ENCODE results near the gene PRKCE. TPM values are rescaled to one million over a fixed set of nuclear protein-coding genes. Genes with fewer than 3 reads are reported as not detected.

The PRKCE gene
- total RNA-seq (2014; rRNA removed; shearing (Covaris generic)) (0.94 and 2.7 TPM in 2 replicates), polyA plus RNA-seq (2016; fragmentation: Nextera tagmentation; extraction: Ambion mirVana) (0.82 and 1.2 TPM in 2 replicates)
- long read RNA-seq, partial matches to known transcripts, result 0 of 1 reads
- long read RNA-seq, other reads (novel, unspliced or antisense), result 1 of 1 reads

DNA sequence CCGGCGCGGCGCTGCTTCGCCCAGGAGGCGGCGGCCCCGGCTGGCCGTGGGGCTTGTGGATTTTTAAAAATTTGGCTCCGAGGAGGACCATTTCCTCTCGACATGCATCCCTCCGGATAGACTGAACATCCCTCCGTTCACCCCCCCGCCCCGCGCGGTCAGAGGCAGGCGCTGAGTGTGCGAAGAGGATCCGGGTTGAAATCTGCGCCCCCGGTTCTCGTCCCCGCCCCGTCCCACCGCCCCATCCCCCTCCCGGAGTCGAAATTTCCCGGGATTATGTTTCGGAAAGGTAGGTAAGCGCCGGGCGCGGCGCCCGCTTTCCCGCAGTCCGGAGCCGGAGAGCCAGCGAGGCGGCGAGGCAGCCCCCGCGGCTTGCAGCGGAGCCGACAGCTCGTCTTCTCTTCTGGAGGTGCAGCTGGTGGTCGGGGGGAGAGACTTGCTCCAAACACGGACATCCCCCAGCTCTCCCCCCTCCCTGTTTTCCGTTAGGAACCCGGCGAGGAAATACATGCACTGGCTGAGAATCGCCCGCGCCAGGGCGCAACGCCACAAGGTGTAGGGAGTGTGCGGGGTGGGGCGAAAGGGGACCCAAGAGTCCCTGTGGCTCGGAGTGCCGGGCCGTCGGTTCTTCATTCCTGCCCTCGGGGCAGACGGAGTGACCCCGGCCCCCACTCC, at the start of gene PRKCE:
TSS of gene PRKCE (plus strand) at position 261 of the 675 bp plus-strand sequence.
- H2AFZ ChIP-seq, result peak within 1 kb of the TSS; percentile 98
- H3K27me3 Mint-ChIP-seq (ENCODE audit: insufficient read depth, low read depth, poor library complexity), result peaks cover 55% of the 10 kb centered on the region

DNA sequence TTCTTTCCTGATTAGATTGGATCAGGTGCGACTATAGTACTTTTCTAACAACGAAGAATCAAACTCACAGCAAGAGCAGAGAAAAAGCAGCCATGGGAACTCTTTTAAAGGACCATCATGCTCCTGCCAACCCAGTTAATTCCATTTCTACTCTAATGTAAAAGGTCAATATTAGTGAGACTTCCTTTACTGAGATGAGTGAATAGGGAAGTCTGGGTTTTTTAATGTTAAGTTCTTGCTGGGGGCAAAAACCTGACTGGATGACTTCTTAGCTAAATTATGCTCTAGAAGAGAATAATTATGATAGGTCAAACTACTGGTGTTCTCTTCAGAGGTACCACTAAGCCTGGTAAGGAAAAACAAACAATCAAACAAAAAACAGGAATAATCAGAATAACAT, 48.9 kb upstream of the PRKCE start:
- no peaks in the 10 kb centered on the region for H3K9me3 Mint-ChIP-seq
- Histone ChIP-seq H4K20me1 (replicated peaks; ENCODE audit: insufficient read depth) (0 out of 2 replicates have a peak, but pooled peaks cover 3% of the 10 kb centered on the region), H3K4me2 (no peak overlapping the region), H3K27ac (ENCODE audit: low read depth) (no peak overlapping the region), H2AFZ (no peak overlapping the region), H3K79me2 (replicated peaks; ENCODE audit: insufficient read depth) (peaks cover 32% of the 10 kb centered on the region), H3K27me3 (ENCODE audit: insufficient read depth) (no peaks in the 10 kb centered on the region), H3F3A (replicated peaks; ENCODE audit: low read depth) (no peaks in the 10 kb centered on the region), H3K4me3 (no peak overlapping the region), H3K9me2 (ENCODE audit: insufficient read depth) (no peaks in the 10 kb centered on the region), H3K36me3 (ENCODE audit: insufficient read depth) (peaks cover 29% of the 10 kb centered on the region), H3K4me1 (ENCODE audit: insufficient read depth) (no peaks in the 10 kb centered on the region)
- ATAC-seq, result no peak
- no peak for DNase-seq (ENCODE audit: low spot score)
- peaks cover 50% of the 10 kb centered on the region for H3K36me3 Mint-ChIP-seq (ENCODE audit: low read depth)
- peaks cover 4% of the 10 kb centered on the region; the same call in 1 of the 3 replicates for H3K4me1 Mint-ChIP-seq
- no peak overlapping the region for H3K27ac Mint-ChIP-seq
- TF ChIP-seq STAT1 (IDR thresholded peaks at IDR 0.05; ENCODE audit: unreplicated experiment) (no peak), CREB1 (CRISPR knock-in tag; IDR thresholded peaks at IDR 0.05; ENCODE audit: low read depth) (no peak)
- H3K27me3 Mint-ChIP-seq (ENCODE audit: insufficient read depth, low read depth, poor library complexity), result no peaks in the 10 kb centered on the region
- H3K4me3 Mint-ChIP-seq, result no peak overlapping the region

More for the DNA sequence above, at the start of gene PRKCE:
- H3K4me3 ChIP-seq, result peak within 1 kb of the TSS; percentile 84
- no peak within 1 kb of the TSS for H3K27ac Mint-ChIP-seq
- H3K36me3 Mint-ChIP-seq (ENCODE audit: low read depth), result peaks cover 2% of the 10 kb centered on the region; the same call in 1 of the 3 replicates
- H3K4me1 ChIP-seq (ENCODE audit: insufficient read depth), result peaks cover 13% of the 10 kb centered on the region
- peaks cover 78% of the 10 kb centered on the region for H3K27me3 ChIP-seq (ENCODE audit: insufficient read depth)
- peak within 1 kb of the TSS; percentile 93 for H3K4me2 ChIP-seq
- H4K20me1 ChIP-seq (replicated peaks; ENCODE audit: insufficient read depth), result no peaks in the 10 kb centered on the region
- peak within 1 kb of the TSS; percentile 95 for H3K4me3 Mint-ChIP-seq
- peak; percentile 58 for DNase-seq (ENCODE audit: low spot score)
- peak; percentile 32 for ATAC-seq
- H3K36me3 ChIP-seq (ENCODE audit: insufficient read depth), result no peaks in the 10 kb centered on the region
- H3K9me3 Mint-ChIP-seq, result no peaks in the 10 kb centered on the region; the same call in 2 of the 3 replicates
- H3K27ac ChIP-seq (ENCODE audit: low read depth), result no peak within 1 kb of the TSS
- no peaks in the 10 kb centered on the region for H3K9me2 ChIP-seq (ENCODE audit: insufficient read depth)
- peaks cover 15% of the 10 kb centered on the region for H3K4me1 Mint-ChIP-seq
- no peaks in the 10 kb centered on the region for H3K79me2 ChIP-seq (replicated peaks; ENCODE audit: insufficient read depth)
- H3F3A ChIP-seq (replicated peaks; ENCODE audit: low read depth), result 0 out of 2 replicates have a peak, but pooled peaks cover 2% of the 10 kb centered on the region
- TF ChIP-seq ZNF331 (CRISPR knock-in tag; IDR thresholded peaks at IDR 0.05; ENCODE audit: low read depth), result no peak
- TF ChIP-seq EZH2 (IDR thresholded peaks at IDR 0.05; ENCODE audit: low read depth, unreplicated experiment), result peak; percentile 76

DNA sequence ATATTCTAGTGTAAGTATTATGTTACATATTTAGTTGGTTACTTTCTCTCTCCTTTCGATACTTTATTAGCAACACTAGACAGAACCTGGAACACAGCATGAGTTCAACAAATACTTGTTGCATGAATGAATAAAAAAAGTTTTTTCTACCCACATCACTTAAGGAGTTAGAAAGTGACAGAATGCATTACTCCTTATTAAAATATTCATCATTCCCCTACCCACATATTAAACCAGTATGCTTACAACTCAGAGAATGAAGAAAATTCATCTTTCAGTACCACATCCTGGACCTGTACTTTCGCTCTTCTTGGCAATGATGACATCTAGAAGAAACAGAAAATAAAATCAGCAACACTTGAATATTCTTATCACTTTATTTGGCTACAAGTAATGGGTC, 46.4 kb upstream of the PRKCE start:
- H3K27ac Mint-ChIP-seq, result no peak overlapping the region
- H3K79me2 ChIP-seq (replicated peaks; ENCODE audit: insufficient read depth), result peaks cover 44% of the 10 kb centered on the region
- H3K9me3 Mint-ChIP-seq, result no peaks in the 10 kb centered on the region
- H3K4me2 ChIP-seq, result no peak overlapping the region
- H3F3A ChIP-seq (replicated peaks; ENCODE audit: low read depth), result no peaks in the 10 kb centered on the region
- H3K27me3 ChIP-seq (ENCODE audit: insufficient read depth), result no peaks in the 10 kb centered on the region
- DNase-seq (ENCODE audit: low spot score), result no peak
- H4K20me1 ChIP-seq (replicated peaks; ENCODE audit: insufficient read depth), result no peaks in the 10 kb centered on the region
- peaks cover 32% of the 10 kb centered on the region for H3K36me3 Mint-ChIP-seq (ENCODE audit: low read depth)
- H3K36me3 ChIP-seq (ENCODE audit: insufficient read depth), result peaks cover 15% of the 10 kb centered on the region; the same call in 1 of the 2 replicates
- H3K27me3 Mint-ChIP-seq (ENCODE audit: insufficient read depth, low read depth, poor library complexity), result peaks cover 4% of the 10 kb centered on the region
- no peak overlapping the region for H2AFZ ChIP-seq
- H3K4me1 Mint-ChIP-seq, result peaks cover 18% of the 10 kb centered on the region
- H3K4me3 Mint-ChIP-seq, result no peak overlapping the region
- H3K4me1 ChIP-seq (ENCODE audit: insufficient read depth), result no peaks in the 10 kb centered on the region
- no peak overlapping the region for H3K4me3 ChIP-seq
- no peak for TF ChIP-seq EZH2phosphoT487 (IDR thresholded peaks at IDR 0.05; ENCODE audit: unreplicated experiment)
- no peak for TF ChIP-seq NANOG (IDR thresholded peaks at IDR 0.05; ENCODE audit: borderline replicate concordance)
- no peak for TF ChIP-seq JUNB (IDR thresholded peaks at IDR 0.05; ENCODE audit: unreplicated experiment)
- TF ChIP-seq, protein P1, sequence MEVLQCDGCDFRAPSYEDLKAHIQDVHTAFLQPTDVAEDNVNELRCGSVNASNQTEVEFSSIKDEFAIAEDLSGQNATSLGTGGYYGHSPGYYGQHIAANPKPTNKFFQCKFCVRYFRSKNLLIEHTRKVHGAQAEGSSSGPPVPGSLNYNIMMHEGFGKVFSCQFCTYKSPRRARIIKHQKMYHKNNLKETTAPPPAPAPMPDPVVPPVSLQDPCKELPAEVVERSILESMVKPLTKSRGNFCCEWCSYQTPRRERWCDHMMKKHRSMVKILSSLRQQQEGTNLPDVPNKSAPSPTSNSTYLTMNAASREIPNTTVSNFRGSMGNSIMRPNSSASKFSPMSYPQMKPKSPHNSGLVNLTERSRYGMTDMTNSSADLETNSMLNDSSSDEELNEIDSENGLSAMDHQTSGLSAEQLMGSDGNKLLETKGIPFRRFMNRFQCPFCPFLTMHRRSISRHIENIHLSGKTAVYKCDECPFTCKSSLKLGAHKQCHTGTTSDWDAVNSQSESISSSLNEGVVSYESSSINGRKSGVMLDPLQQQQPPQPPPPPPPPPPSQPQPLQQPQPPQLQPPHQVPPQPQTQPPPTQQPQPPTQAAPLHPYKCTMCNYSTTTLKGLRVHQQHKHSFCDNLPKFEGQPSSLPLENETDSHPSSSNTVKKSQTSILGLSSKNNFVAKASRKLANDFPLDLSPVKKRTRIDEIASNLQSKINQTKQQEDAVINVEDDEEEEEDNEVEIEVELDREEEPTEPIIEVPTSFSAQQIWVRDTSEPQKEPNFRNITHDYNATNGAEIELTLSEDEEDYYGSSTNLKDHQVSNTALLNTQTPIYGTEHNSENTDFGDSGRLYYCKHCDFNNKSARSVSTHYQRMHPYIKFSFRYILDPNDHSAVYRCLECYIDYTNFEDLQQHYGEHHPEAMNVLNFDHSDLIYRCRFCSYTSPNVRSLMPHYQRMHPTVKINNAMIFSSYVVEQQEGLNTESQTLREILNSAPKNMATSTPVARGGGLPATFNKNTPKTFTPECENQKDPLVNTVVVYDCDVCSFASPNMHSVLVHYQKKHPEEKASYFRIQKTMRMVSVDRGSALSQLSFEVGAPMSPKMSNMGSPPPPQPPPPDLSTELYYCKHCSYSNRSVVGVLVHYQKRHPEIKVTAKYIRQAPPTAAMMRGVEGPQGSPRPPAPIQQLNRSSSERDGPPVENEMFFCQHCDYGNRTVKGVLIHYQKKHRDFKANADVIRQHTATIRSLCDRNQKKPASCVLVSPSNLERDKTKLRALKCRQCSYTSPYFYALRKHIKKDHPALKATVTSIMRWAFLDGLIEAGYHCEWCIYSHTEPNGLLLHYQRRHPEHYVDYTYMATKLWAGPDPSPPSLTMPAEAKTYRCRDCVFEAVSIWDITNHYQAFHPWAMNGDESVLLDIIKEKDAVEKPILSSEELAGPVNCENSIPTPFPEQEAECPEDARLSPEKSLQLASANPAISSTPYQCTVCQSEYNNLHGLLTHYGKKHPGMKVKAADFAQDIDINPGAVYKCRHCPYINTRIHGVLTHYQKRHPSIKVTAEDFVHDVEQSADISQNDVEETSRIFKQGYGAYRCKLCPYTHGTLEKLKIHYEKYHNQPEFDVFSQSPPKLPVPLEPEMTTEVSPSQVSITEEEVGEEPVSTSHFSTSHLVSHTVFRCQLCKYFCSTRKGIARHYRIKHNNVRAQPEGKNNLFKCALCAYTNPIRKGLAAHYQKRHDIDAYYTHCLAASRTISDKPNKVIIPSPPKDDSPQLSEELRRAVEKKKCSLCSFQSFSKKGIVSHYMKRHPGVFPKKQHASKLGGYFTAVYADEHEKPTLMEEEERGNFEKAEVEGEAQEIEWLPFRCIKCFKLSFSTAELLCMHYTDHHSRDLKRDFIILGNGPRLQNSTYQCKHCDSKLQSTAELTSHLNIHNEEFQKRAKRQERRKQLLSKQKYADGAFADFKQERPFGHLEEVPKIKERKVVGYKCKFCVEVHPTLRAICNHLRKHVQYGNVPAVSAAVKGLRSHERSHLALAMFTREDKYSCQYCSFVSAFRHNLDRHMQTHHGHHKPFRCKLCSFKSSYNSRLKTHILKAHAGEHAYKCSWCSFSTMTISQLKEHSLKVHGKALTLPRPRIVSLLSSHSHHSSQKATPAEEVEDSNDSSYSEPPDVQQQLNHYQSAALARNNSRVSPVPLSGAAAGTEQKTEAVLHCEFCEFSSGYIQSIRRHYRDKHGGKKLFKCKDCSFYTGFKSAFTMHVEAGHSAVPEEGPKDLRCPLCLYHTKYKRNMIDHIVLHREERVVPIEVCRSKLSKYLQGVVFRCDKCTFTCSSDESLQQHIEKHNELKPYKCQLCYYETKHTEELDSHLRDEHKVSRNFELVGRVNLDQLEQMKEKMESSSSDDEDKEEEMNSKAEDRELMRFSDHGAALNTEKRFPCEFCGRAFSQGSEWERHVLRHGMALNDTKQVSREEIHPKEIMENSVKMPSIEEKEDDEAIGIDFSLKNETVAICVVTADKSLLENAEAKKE (CRISPR knock-in tag; IDR thresholded peaks at IDR 0.05), result no peak
- TF ChIP-seq ZNF114 (CRISPR knock-in tag; IDR thresholded peaks at IDR 0.05), result no peak
- no peak for TF ChIP-seq ZNF331 (CRISPR knock-in tag; IDR thresholded peaks at IDR 0.05; ENCODE audit: low read depth)
- TF ChIP-seq EZH2 (IDR thresholded peaks at IDR 0.05; ENCODE audit: low read depth, unreplicated experiment), result no peak
- no peak for ATAC-seq
- H3K9me2 ChIP-seq (ENCODE audit: insufficient read depth), result no peaks in the 10 kb centered on the region
- H3K27ac ChIP-seq (ENCODE audit: low read depth), result no peak overlapping the region
